Measurements from ENCODE around the gene GIMAP7. TPM values are rescaled to one million over a fixed set of nuclear protein-coding genes. Genes with fewer than 3 reads are reported as not detected.
"Not testable (repeated sequence)": the region's sequence is repeated elsewhere in the genome, so short reads cannot be mapped to it uniquely, and the experiment has no call there.

Gene GIMAP7
- total RNA-seq, 1 experiment from 2014 or later = not detected

- no peak for DNase-seq (ENCODE audit: low spot score)
These were observed 3.6 kb upstream of the GIMAP7 start for GRCh38 chr7:150511048-150511447.

GRCh38 chr7:150513758-150514157, 914 bp upstream of the GIMAP7 start:
- no peak for DNase-seq (ENCODE audit: low spot score)

GRCh38 chr7:150515248-150516147, 826 bp downstream of the GIMAP7 start:
- no peak for DNase-seq (ENCODE audit: low spot score)

- no peak for DNase-seq (ENCODE audit: low spot score)
These were observed 2.5 kb downstream of the GIMAP7 start for GRCh38 chr7:150516956-150517745.

GRCh38 chr7:150519310-150519709, 4.6 kb downstream of the GIMAP7 start:
- DNase-seq (ENCODE audit: low spot score) = no peak

- DNase-seq (ENCODE audit: low spot score) = no peak
These were observed 5.5 kb downstream of the GIMAP7 start for GRCh38 chr7:150520145-150520544.

GRCh38 chr7:150522931-150523330, 8.3 kb downstream of the GIMAP7 start:
- DNase-seq (ENCODE audit: low spot score) = not testable (repeated sequence)

GRCh38 chr7:150524018-150524417, 9.3 kb downstream of the GIMAP7 start:
- DNase-seq (ENCODE audit: low spot score) = no peak

GRCh38 chr7:150531704-150532103, 17.0 kb downstream of the GIMAP7 start:
- no peak for DNase-seq (ENCODE audit: low spot score)

- DNase-seq (ENCODE audit: low spot score) = no peak
These were observed 23.6 kb downstream of the GIMAP7 start for GRCh38 chr7:150538259-150538658.

- no peak for DNase-seq (ENCODE audit: low spot score)
These were observed 38.5 kb downstream of the GIMAP7 start for GRCh38 chr7:150553163-150553562.

GRCh38 chr7:150556521-150557138, 42.0 kb downstream of the GIMAP7 start:
- DNase-seq (ENCODE audit: low spot score) = no peak

- no peak for DNase-seq (ENCODE audit: low spot score)
These were observed 45.8 kb downstream of the GIMAP7 start for GRCh38 chr7:150560486-150560885.

GRCh38 chr7:150562919-150563318, 48.2 kb downstream of the GIMAP7 start:
- DNase-seq (ENCODE audit: low spot score) = no peak

GRCh38 chr7:150564006-150564405, 49.3 kb downstream of the GIMAP7 start:
- DNase-seq (ENCODE audit: low spot score) = no peak

GRCh38 chr7:150564566-150564965, 49.9 kb downstream of the GIMAP7 start:
- no peak for DNase-seq (ENCODE audit: low spot score)

GRCh38 chr7:150565239-150565638, 50.6 kb downstream of the GIMAP7 start:
- DNase-seq (ENCODE audit: low spot score) = no peak

- DNase-seq (ENCODE audit: low spot score) = no peak
These were observed 51.5 kb downstream of the GIMAP7 start for GRCh38 chr7:150566123-150566522.

- DNase-seq (ENCODE audit: low spot score) = no peak
These were observed 51.9 kb downstream of the GIMAP7 start for GRCh38 chr7:150566572-150566971.

- no peak for DNase-seq (ENCODE audit: low spot score)
These were observed 52.5 kb downstream of the GIMAP7 start, which contains the start of gene GIMAP4 for GRCh38 chr7:150567169-150567568. Gene GIMAP4, plus strand, starts transcription at chr7:150567390. Its CDS starts 2,512 bp downstream, at chr7:150569902.

- DNase-seq (ENCODE audit: low spot score) = no peak
These were observed 53.2 kb downstream of the GIMAP7 start for GRCh38 chr7:150567871-150568301.

- no peak for DNase-seq (ENCODE audit: low spot score)
These were observed 54.0 kb downstream of the GIMAP7 start for GRCh38 chr7:150568714-150569113.
